Mucosa of gallbladder (tissue), 1 donor: ENCODE results near the gene SPOCK1. TPM values are rescaled to one million over a fixed set of nuclear protein-coding genes. Genes with fewer than 3 reads are reported as not detected.

ENCODE experiments used
- DNase-seq: peaks from one replicate; pipeline ENCODE4 v3.0.0-alpha.2; 2020; ENCODE audit warnings: low spot score
- total RNA-seq: library from RNA; stranded (reverse); gene quantifications from one replicate; pipeline ENCODE4 v1.2.1, GENCODE V29; 2021
- donor health status: DM: no; HTN: no; CAD: no.

Gene SPOCK1
- total RNA-seq, 1 donor from 2014 or later = 13.6 TPM

GRCh38 chr5:137492331-137492730 lies 6.8 kb downstream of the SPOCK1 start:
- DNase-seq = no peak

- no peak for DNase-seq
These were observed 8.0 kb downstream of the SPOCK1 start for GRCh38 chr5:137491121-137491520.

GRCh38 chr5:137490591-137490990 lies 8.5 kb downstream of the SPOCK1 start:
- DNase-seq = no peak

- no peak for DNase-seq
These were observed 10.2 kb downstream of the SPOCK1 start for GRCh38 chr5:137488974-137489373.

- DNase-seq = no peak
These were observed 10.6 kb downstream of the SPOCK1 start for GRCh38 chr5:137488516-137488915.

- DNase-seq = no peak
These were observed 11.5 kb downstream of the SPOCK1 start for GRCh38 chr5:137487600-137487999.

GRCh38 chr5:137486707-137487106 lies 12.4 kb downstream of the SPOCK1 start:
- DNase-seq = no peak

- no peak for DNase-seq
These were observed 17.5 kb downstream of the SPOCK1 start for GRCh38 chr5:137481596-137481995.

- DNase-seq = no peak
These were observed 21.1 kb downstream of the SPOCK1 start for GRCh38 chr5:137478043-137478442.

- DNase-seq = no peak
These were observed 28.3 kb downstream of the SPOCK1 start for GRCh38 chr5:137470921-137471220.

- DNase-seq = no peak
These were observed 28.8 kb downstream of the SPOCK1 start for GRCh38 chr5:137470111-137470920.

GRCh38 chr5:137466889-137467288 lies 32.2 kb downstream of the SPOCK1 start:
- no peak for DNase-seq

- no peak for DNase-seq
These were observed 33.2 kb downstream of the SPOCK1 start for GRCh38 chr5:137465930-137466329.

GRCh38 chr5:137462816-137463520 lies 36.2 kb downstream of the SPOCK1 start:
- DNase-seq = no peak

- no peak for DNase-seq
These were observed 36.9 kb downstream of the SPOCK1 start for GRCh38 chr5:137462265-137462590.

- DNase-seq = no peak
These were observed 37.5 kb downstream of the SPOCK1 start for GRCh38 chr5:137461391-137462264.

- DNase-seq = no peak
These were observed 44.5 kb downstream of the SPOCK1 start for GRCh38 chr5:137454671-137455070.

GRCh38 chr5:137453483-137454080 lies 45.5 kb downstream of the SPOCK1 start:
- DNase-seq = peak; percentile 14

GRCh38 chr5:137450759-137451158 lies 48.4 kb downstream of the SPOCK1 start:
- DNase-seq = no peak

GRCh38 chr5:137448868-137449267 lies 50.3 kb downstream of the SPOCK1 start:
- DNase-seq = no peak

GRCh38 chr5:137446615-137447014 lies 52.5 kb downstream of the SPOCK1 start:
- no peak for DNase-seq

- no peak for DNase-seq
These were observed 53.0 kb downstream of the SPOCK1 start for GRCh38 chr5:137446151-137446550.
